Ovary (tissue), 3 donors: ENCODE measurements around the gene MAP3K9.

Experiments used
- EP300 ChIP-seq: sonication (generic); formaldehyde crosslinking; IDR thresholded peaks from one replicate; pipeline ENCODE4 v1.6.1; 2017; ENCODE audit warnings: antibody characterized with exemption
- TF ChIP-seq, protein P1 (sequence below), 3 donors: fragments of 450-650 bp in 2 of 3; fragments of 200-600 bp in 1 of 3; IDR thresholded peaks; one replicate each; pipeline versions ENCODE4 v1.5.1 to v1.8.0; 2016 to 2022; ENCODE audit warnings: antibody characterized with exemption in 3 of 3, mild to moderate bottlenecking in 1 of 3
- donor health status: DM: no; HTN: no; CAD: no.

DNA sequence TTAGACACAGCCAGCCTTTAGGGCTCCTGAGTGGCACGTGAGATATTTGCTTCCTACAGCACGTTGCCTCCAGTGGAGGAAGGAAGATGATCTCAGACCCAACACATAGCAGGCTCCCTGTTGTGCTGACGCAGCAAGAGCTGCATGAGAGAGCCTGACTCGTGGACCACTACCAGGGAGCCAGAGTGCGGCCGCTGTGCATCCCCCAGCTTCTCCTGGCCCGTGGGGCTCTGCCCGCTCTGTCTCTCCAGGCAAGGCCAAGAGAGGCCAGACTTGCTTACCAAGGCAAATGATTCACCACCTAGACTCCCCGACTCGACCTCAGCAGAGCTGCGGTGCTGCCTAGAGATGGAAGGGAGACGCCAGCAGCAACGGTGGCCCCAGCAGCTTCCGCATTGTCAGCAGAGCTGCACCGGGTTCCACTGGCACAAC, 37.5 kb downstream of the MAP3K9 start:
- TF ChIP-seq, protein P1, sequence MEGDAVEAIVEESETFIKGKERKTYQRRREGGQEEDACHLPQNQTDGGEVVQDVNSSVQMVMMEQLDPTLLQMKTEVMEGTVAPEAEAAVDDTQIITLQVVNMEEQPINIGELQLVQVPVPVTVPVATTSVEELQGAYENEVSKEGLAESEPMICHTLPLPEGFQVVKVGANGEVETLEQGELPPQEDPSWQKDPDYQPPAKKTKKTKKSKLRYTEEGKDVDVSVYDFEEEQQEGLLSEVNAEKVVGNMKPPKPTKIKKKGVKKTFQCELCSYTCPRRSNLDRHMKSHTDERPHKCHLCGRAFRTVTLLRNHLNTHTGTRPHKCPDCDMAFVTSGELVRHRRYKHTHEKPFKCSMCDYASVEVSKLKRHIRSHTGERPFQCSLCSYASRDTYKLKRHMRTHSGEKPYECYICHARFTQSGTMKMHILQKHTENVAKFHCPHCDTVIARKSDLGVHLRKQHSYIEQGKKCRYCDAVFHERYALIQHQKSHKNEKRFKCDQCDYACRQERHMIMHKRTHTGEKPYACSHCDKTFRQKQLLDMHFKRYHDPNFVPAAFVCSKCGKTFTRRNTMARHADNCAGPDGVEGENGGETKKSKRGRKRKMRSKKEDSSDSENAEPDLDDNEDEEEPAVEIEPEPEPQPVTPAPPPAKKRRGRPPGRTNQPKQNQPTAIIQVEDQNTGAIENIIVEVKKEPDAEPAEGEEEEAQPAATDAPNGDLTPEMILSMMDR (IDR thresholded peaks at IDR 0.05): no peak
- no peak for TF ChIP-seq EP300
